HG02840 (cell line): ENCODE results near the gene SBK2.
"Not testable (repeated sequence)": the region's sequence is repeated elsewhere in the genome, so short reads cannot be mapped to it uniquely, and the experiment has no call there.

Experiments
- ATAC-seq: cut with Tn5 transposase; IDR thresholded peaks from one replicate; pipeline ENCODE4 v1.9.1; 2021; ENCODE audit warnings: mild to moderate bottlenecking, moderate library complexity, moderate number of reproducible peaks; ENCODE audit not compliant: unreplicated experiment, low FRiP score

Gene SBK2, protein sequence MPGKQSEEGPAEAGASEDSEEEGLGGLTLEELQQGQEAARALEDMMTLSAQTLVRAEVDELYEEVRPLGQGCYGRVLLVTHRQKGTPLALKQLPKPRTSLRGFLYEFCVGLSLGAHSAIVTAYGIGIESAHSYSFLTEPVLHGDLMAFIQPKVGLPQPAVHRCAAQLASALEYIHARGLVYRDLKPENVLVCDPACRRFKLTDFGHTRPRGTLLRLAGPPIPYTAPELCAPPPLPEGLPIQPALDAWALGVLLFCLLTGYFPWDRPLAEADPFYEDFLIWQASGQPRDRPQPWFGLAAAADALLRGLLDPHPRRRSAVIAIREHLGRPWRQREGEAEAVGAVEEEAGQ

GRCh38 chr19:55536951-55537740 is at the start of gene SBK2:
SBK2 (minus strand) TSS chr19:55537133; CDS start chr19:55536294, 839 bp downstream.
- no peak for ATAC-seq

DNA sequence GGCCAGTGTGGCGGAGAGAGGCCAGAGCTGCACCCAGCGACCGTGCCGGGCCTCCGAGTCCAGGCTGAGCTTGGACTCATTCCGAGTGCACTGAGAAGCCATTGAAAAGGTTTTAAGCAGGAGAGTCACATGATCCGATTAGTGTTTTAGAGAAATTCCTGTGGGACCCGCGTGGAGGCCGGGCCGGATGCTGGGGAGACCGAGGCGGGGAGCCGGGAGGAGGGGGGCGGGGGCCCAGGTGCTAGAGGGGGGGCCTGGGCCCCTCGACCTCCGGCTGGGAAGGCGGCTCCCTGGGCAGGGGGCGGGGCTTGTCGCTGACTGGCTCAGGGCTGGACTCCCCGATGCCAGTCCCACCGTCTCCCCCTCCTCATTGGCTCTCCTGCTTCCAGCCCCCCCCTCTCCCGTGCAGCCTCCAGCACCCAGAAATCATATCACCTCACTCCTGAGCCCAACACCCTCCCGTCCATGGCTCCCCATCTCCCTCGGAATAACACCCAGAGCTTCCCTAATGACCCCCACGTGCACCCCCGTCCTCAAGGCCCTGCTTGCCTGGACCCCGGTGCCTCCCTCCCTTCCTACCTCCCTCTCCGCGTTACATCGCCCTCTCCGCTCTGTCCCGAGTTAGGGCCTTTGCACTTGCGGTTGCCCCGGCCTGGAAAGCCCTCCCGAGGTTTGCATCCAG is 48.9 kb upstream of the SBK2 start:
- no peak for ATAC-seq

DNA sequence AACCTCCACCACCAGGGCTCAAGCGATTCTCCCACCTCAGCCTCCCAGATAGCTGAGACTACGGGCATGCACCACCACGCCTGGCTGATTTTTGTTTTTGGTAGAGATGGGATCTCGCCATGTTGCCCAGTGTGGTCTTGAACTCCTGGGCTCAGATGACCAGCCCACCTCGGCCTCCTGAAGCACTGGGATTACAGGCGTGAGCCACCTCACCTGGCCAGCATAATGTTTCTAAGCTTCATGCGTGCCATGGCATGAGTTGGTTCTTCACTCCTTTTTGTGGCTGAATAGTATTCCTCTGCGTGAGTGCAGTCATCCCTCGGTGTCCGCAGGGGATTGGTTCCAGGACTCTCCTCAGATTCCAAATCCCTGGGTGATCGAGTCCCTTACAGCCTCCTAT is 47.9 kb upstream of the SBK2 start:
- ATAC-seq, result no peak

DNA sequence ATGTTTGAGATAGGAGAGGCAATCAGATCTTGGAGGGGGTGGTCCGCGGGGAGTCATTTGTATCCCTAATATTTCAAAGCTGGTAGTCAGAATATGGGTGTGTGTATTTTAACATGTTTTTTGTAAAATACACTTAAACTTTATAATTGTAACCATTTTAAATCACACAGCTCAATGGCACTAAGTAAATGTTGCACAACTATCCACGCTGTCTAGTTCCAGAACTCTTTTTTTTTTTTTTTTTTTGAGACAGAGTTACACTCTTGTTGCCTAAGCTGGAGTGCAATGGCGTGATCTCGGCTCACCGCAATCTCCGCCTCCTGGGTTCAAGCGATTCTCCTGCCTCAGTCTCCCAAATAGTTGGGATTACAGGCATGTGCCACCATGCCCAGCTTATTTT is 47.0 kb upstream of the SBK2 start:
- not testable (repeated sequence) for ATAC-seq

DNA sequence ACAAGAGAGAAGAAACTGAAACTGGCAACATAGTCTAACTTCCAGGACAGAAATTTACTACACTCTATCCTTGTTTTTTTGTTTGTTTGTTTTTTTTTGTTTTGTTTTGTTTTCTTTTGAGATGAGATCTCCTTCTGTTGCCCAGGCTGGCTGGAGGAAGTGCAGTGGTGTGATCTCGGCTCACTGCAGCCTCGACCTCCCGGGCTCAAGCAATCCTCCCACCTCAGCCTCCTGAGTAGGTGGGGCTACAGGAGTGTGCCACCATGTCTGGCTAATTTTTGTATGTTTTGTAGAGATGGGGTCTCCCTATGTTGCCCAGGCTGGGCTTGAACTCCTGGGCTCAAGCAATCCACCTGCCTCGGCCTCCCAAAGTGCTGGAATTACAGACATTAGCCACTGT is 45.4 kb upstream of the SBK2 start:
- ATAC-seq, result not testable (repeated sequence)

- ATAC-seq, result no peak
Observed at GRCh38 chr19:55581823-55582223, 44.9 kb upstream of the SBK2 start.

DNA sequence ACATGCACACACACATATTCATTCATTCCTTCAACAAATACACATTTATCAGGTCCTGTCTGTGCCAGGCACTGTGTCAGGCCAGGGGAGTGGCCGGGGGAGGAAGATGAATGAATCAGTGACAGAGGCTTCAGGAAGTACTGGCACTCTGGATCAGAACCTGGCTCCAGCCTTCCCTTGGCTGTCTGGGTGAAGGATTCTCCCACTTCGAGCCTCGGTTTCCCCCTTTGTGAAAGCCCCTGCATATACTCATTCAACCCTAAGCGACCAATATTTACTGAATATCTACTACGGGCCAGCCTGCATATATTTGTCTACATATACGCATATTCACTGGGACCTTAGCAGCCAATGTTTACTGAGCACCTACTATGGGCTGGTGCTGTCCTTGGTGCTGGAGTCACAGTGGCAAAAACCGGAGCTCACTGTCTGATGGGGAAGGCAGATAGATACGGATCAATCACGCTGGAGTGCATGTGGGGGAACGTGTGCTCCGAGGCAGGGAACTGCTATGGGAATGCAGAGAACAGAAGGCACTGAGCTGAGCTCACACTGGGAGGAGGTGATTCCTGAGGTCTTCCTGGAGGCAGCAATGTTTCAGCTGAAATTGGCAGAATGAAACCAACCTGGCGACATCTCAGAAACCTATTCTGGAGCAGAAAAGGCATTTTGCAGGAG is 44.4 kb upstream of the SBK2 start:
- ATAC-seq, result no peak

- peak; percentile 58 for ATAC-seq
Observed at GRCh38 chr19:55580628-55581144, 43.8 kb upstream of the SBK2 start, which contains the start of gene ZNF579. ZNF579 (minus strand) TSS chr19:55580848; CDS start chr19:55579639, 1,209 bp downstream.

DNA sequence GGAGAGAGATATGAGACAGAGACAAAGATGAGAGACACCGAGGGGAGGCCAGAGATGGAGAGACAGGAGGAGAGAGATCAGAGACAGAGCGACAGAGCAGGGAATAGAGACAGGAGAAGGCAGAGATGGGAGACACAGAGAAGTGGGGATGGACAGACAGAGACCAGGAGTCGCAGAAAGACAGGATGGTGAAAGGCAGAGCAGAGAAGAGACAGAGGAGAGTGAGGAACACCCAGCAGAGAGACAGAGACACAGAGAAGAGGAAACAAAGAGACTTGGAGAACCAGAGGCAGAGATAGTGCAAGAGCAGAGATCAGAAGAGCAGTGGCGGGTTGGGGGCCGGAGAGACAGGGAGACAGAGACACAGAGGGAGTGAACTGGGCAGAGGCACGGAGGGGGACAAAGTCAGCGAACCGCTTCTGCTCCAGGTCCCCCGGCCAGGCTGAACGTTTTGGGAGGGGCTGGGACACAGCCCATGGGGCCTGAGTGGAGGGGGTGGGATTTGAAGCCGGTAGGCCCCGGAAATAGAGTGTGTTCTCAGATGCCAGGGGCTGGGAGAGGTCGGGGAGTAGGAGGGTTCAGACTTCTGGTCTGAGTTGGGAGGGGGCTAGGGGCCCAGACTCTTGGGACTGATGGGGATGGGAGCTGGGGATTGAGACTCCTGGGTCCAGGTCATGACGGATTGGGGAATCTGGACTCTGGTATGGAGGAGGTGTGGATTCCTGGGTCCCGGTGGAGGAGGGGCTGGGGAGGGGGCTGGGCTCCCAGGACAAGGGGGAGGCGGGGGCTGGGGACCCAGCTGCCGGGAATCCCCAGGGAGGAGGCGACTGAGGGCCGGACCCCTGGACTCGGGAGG is 43.1 kb upstream of the SBK2 start:
- no peak for ATAC-seq

- no peak for ATAC-seq
Observed at GRCh38 chr19:55578761-55579747, 42.1 kb upstream of the SBK2 start.

DNA sequence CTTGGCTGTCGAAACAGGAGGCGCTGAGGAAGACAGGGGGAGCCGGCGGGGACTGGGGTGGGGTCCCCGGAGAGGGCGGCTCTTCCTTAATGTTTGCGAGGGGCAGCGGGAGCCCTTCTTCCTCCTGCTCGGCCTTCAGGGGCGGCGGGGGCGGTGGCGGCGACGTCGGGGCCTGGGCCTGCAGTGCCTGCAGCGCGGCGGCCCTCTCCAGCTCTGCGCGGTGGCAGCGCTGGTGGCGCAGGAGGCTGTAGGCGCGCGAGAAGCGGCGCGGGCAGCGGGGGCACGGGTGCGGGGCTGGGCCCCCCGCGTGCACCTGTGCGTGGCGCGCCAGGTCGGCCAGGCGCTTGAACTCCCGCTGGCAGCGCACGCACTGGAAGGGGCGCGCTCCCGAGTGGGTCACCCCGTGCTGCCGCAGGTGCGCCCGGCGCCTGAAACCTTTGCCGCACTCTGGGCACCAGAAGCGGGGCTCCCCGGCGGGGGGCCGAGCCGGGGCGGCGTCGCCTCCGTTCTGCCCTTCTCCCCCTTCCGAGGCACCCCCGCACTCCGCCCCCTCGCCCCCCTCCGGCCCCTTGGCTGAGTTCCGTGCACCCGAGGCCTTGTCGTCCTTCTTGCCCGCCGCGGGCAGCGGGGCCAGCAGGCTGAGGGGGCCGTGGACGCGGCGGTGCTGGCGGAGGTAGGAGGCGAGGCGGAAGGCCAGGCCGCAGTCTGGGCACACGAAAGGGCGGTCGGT is 41.3 kb upstream of the SBK2 start:
- no peak for ATAC-seq

- no peak for ATAC-seq
Observed at GRCh38 chr19:55576746-55577145, 39.8 kb upstream of the SBK2 start.

GRCh38 chr19:55573929-55574328 is 37.0 kb upstream of the SBK2 start:
- not testable (repeated sequence) for ATAC-seq

GRCh38 chr19:55569477-55569876 is 32.5 kb upstream of the SBK2 start:
- ATAC-seq, result not testable (repeated sequence)

GRCh38 chr19:55567708-55568328 is 30.9 kb upstream of the SBK2 start:
- ATAC-seq, result no peak

DNA sequence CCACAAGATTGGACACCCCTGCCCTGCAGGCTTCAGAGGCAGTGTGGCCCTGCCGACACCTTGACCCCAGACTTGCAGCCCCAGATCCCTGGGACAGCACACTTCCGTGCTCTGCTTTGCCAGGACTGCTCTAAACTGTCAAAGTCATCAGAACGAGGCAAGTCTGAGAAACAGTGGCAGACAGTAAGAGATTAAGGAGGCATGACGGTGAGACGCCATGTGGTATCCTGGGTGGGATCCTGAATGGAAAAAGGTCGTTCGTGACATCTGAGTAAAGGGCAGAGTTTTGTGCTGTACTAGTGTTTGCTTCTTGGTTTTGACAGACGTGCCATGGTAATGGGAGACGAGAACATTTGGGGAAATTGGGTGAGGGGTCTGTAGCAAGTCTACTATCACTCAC is 29.9 kb upstream of the SBK2 start:
- ATAC-seq, result no peak

DNA sequence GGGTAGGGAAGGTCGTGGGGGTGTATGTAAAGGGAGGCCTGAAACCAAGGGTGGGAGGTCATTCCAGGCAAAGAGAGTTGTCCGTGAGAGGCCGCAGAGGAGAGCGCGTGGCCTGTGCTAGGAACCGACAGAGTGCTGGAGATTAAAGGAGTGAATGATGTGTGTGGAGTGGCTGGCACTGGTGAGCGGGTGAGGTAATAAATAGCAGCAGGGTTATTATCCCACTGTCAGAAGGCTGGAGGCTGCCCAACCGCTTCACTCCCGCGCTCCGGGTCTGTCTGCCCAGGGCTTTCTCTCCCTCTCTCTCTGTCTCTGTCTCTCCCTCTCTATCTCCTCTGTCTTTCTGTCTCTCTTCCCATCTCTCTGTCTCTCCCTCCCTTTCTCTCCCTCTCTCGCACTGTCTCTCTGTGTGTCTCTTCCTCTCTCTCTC is 26.3 kb upstream of the SBK2 start:
- no peak for ATAC-seq
